Esophagus squamous epithelium (tissue), 4 donors: ENCODE measurements around the gene EPHX1.

Experiments used
- POLR2A ChIP-seq, 4 donors: fragments of 450-650 bp; IDR thresholded peaks; one replicate each; pipeline ENCODE4 v1.6.1; 2017; ENCODE audit warnings: antibody characterized with exemption in 4 of 4, mild to moderate bottlenecking in 4 of 4, moderate library complexity in 3 of 4
- TF ChIP-seq, protein P1 (sequence below), 6 experiments: fragments of 450-650 bp in 4 of 6; fragments of 200-600 bp in 2 of 6; sonication (generic) in 2 of 6; IDR thresholded peaks; one replicate each; pipeline ENCODE4 v1.5.1; 2016 to 2019; ENCODE audit warnings: antibody characterized with exemption in 6 of 6, mild to moderate bottlenecking in 4 of 6, moderate library complexity in 4 of 6

DNA sequence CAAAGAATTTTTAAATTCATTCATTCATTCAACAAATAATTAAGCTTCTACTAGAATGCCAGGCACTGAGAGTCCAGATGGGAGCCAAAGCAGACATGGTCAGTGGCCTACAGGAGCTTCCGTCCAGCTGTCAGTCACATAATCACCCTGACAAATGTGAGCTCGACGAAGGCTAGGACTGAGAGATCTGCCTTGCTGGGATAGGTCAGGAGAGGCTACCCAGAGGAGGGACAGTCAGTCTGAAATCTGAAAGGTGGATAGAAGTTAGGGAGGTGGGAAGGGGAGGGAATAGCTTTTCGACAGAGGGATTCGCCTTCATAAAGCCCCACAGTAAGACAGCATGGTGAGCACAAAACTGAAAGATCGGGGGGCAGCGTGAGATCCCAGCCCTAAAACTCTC is 8.3 kb downstream of the EPHX1 start:
- TF ChIP-seq, protein P1, sequence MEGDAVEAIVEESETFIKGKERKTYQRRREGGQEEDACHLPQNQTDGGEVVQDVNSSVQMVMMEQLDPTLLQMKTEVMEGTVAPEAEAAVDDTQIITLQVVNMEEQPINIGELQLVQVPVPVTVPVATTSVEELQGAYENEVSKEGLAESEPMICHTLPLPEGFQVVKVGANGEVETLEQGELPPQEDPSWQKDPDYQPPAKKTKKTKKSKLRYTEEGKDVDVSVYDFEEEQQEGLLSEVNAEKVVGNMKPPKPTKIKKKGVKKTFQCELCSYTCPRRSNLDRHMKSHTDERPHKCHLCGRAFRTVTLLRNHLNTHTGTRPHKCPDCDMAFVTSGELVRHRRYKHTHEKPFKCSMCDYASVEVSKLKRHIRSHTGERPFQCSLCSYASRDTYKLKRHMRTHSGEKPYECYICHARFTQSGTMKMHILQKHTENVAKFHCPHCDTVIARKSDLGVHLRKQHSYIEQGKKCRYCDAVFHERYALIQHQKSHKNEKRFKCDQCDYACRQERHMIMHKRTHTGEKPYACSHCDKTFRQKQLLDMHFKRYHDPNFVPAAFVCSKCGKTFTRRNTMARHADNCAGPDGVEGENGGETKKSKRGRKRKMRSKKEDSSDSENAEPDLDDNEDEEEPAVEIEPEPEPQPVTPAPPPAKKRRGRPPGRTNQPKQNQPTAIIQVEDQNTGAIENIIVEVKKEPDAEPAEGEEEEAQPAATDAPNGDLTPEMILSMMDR (IDR thresholded peaks at IDR 0.05), result no peak
- no peak for TF ChIP-seq POLR2A (IDR thresholded peaks at IDR 0.05)
